BLaER1 treated with 17β-estradiol and CSF1 and Interleukin-3, amounts not matched to agents 10 nM and 100 nM (cell line): Measurements from ENCODE around the gene SRRM4.
"Not testable (repeated sequence)": the region's sequence is repeated elsewhere in the genome, so short reads cannot be mapped to it uniquely, and the experiment has no call there.

ENCODE experiments used
- H3K27ac ChIP-seq, 11 experiments: shearing (Covaris generic); formaldehyde crosslinking; 2 replicates each; pipeline ENCODE4 v1.8.1; 2022
- H3K27me3 ChIP-seq, 11 experiments: shearing (Covaris generic); formaldehyde crosslinking; 2 replicates each; pipeline ENCODE4 v1.8.1; 2022
- H3K36me3 ChIP-seq, 11 experiments: shearing (Covaris generic); formaldehyde crosslinking; 2 replicates each; pipeline ENCODE4 v1.8.1; 2022
- H3K4me1 ChIP-seq, 10 experiments: shearing (Covaris generic); formaldehyde crosslinking; 2 replicates each; pipeline ENCODE4 v1.8.1; 2022
- H3K4me2 ChIP-seq, 11 experiments: shearing (Covaris generic); formaldehyde crosslinking; 2 replicates each; pipeline ENCODE4 v1.8.1; 2022
- H3K4me3 ChIP-seq, 10 experiments: shearing (Covaris generic); formaldehyde crosslinking; 2 replicates each; pipeline ENCODE4 v1.8.1; 2022
- H3K9ac ChIP-seq, 11 experiments: shearing (Covaris generic); formaldehyde crosslinking; 2 replicates each; pipeline ENCODE4 v1.8.1; 2022
- H3K9me3 ChIP-seq, 11 experiments: shearing (Covaris generic); formaldehyde crosslinking; replicated peaks in 1 of 11; 2 replicates each; pipeline ENCODE4 v1.8.1; 2022
- H4K20me1 ChIP-seq, 11 experiments: shearing (Covaris generic); formaldehyde crosslinking; 2 replicates each; pipeline ENCODE4 v1.8.1; 2022
- Cebpa-rat ChIP-seq, 11 experiments: shearing (Covaris generic); IDR thresholded peaks; 2 replicates each; pipeline ENCODE4 v1.8.1; 2022

The SRRM4 gene

DNA sequence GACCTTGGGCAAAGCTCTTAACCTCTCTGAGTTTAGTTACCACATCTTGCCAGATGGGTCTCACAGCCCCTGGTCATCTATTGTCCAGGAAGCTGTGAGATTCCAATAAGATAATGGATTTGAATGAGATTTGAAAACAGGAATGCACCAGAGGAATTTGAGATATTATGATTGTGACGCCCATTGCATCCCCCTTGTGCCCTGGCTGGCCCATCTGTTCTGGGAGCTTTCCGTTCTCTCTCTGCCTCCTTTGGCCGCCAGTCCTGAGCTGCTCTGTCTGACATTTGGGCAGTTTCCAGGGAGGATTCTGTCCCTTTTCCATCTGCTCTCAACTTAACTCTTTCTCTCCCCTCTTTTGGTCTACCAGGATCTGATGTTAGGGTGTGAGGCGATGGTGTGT lies 24.6 kb downstream of the SRRM4 start:
- no peak overlapping the region for H3K27ac ChIP-seq
- no peak for TF ChIP-seq Cebpa-rat (IDR thresholded peaks at IDR 0.05)
- H3K9ac ChIP-seq: no peak overlapping the region
- H3K4me2 ChIP-seq: no peak overlapping the region
- no peaks in the 10 kb centered on the region for H3K4me1 ChIP-seq
- H3K27me3 ChIP-seq: no peaks in the 10 kb centered on the region
- H3K36me3 ChIP-seq: no peaks in the 10 kb centered on the region
- H4K20me1 ChIP-seq: no peaks in the 10 kb centered on the region
- no peak overlapping the region for H3K4me3 ChIP-seq
- peaks cover 4 to 14% (median 8%) of the 10 kb centered on the region in 11 experiments; a peak in 11 of 22 replicates for H3K9me3 ChIP-seq

DNA sequence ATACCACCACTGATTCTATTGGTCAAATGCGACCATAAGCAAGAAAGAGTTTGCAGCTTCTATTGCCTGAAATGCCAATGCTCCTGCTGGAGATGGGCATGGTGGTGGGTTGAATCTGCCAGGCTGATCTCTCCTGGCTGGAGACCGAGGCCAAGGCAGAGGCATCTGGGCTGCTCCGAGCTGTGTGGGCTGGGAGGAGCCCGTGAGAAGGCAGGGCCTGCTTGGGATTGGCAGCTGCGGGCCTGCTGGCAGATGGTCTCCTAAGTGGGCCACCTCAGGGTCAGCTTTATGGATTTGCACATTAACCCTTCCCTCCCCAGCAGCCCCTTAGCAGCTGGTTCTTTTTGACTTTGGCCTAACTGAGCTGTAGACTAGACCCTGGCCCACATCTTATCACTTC lies 25.4 kb downstream of the SRRM4 start:
- Histone ChIP-seq H3K9me3 (peaks cover 12 to 22% (median 16%) of the 10 kb centered on the region in 11 experiments; a peak in 19 of 22 replicates), H3K4me3 (no peak overlapping the region), H3K9ac (no peak overlapping the region), H3K4me2 (no peak overlapping the region), H3K27me3 (no peaks in the 10 kb centered on the region), H3K36me3 (no peaks in the 10 kb centered on the region), H3K27ac (no peak overlapping the region), H3K4me1 (no peaks in the 10 kb centered on the region), H4K20me1 (no peaks in the 10 kb centered on the region)
- no peak for TF ChIP-seq Cebpa-rat (IDR thresholded peaks at IDR 0.05)

DNA sequence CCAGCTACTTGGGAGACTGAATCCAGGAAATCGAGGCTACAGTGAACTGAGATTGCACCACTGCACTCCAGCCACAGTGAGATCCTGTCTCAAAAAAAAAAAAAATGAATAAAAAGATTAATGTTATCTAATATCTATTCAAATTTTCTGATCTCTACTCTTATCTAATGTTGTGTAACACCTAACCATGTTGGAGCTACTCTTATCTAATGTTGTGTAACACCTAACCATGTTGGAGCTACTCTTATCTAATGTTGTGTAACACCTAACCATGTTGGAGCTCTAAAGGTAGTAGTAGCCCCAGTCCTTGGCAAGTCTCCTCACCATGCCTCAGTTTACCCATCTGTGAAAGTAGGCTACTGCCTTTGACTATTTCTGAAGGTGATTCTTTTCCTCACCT lies 26.9 kb downstream of the SRRM4 start:
- H3K4me1 ChIP-seq, H3K27me3 ChIP-seq, H3K9ac ChIP-seq, H3K27ac ChIP-seq, H3K4me3 ChIP-seq, H4K20me1 ChIP-seq, H3K36me3 ChIP-seq, H3K4me2 ChIP-seq: not testable (repeated sequence)
- H3K9me3 ChIP-seq: peaks cover 12 to 24% (median 17%) of the 10 kb centered on the region in 11 experiments; a peak in 19 of 22 replicates

DNA sequence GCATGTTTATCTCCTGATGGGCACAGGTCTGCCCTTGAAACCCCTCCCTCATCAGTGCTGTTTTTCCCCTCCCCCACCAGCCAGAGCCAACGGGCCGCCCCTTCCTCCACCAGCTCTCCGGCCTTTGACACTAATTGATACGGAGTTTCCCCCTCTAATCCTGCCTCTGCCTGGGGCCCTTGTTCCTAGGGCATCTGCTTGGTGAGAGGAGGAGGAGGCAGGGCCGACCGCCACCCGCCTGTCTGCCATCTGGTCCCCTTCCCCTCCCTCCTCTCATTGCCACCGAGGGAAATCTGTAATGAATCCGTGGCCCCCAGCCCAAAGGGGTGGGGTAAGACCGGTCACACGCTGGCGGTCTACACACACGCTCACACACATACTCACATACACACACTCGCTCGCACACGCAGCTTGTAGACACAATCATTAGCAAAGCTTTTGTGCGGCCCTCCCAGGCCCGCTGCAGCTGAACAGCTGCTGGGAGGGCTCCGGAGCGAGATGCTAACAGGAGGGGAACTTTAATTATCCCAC lies 27.4 kb downstream of the SRRM4 start:
- Histone ChIP-seq H3K36me3 (no peaks in the 10 kb centered on the region), H3K4me1 (peaks cover 0 to 9% (median 0%) of the 10 kb centered on the region in 10 experiments; a peak in 5 of 20 replicates), H3K4me3 (no peak overlapping the region), H3K9ac (no peak overlapping the region), H3K27me3 (no peaks in the 10 kb centered on the region), H3K9me3 (peaks cover 12 to 24% (median 17%) of the 10 kb centered on the region in 11 experiments; a peak in 19 of 22 replicates), H4K20me1 (no peaks in the 10 kb centered on the region), H3K4me2 (no peak overlapping the region), H3K27ac (no peak overlapping the region)
- TF ChIP-seq Cebpa-rat (IDR thresholded peaks at IDR 0.05): no peak

DNA sequence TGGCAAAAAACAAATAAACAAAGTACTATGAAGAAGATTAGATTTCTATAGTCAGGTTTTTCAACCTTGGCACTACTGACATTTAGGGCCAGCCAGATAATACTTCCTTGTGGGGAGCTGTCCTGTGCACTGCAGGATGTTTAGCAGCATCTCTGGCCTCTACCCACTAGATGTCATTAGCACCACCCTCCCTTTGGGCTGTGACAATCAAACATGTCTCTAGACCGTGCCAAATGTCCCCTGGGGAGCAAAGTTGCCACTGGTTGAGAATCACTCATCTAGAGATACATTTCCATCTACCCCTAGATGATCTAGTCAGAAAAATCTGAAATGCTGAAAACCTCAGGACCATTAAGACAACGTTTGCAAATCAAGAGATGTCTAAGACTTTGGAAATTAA lies 29.9 kb downstream of the SRRM4 start:
- no peaks in the 10 kb centered on the region for H3K36me3 ChIP-seq
- no peak for TF ChIP-seq Cebpa-rat (IDR thresholded peaks at IDR 0.05)
- H4K20me1 ChIP-seq: no peaks in the 10 kb centered on the region
- no peak overlapping the region for H3K4me2 ChIP-seq
- H3K4me3 ChIP-seq: no peak overlapping the region
- no peak overlapping the region for H3K9ac ChIP-seq
- H3K27ac ChIP-seq: no peak overlapping the region
- H3K9me3 ChIP-seq: peaks cover 12 to 24% (median 17%) of the 10 kb centered on the region in 11 experiments; a peak in 19 of 22 replicates
- peaks cover 0 to 9% (median 0%) of the 10 kb centered on the region in 10 experiments; a peak in 5 of 20 replicates for H3K4me1 ChIP-seq
- no peaks in the 10 kb centered on the region for H3K27me3 ChIP-seq

DNA sequence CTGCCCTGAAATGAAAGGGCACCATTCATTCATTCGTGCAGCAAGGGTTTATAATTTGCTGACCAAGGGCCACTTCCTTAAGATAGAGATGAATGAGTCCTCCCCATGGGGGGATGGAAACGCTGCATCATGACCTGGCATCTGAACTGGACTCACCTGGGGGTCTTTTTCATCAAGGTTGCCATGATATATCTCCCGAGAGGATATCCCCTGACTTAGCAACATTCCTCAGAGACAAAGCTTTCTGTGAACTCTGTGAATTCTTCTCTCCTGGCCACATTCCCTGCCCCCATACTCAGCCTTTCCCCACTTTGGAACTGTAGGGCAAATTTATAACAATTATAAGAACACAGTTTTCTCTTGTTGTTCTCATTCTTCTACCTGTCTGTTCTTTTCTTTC lies 30.8 kb downstream of the SRRM4 start:
- Histone ChIP-seq H3K4me1 (peaks cover 0 to 9% (median 0%) of the 10 kb centered on the region in 10 experiments; a peak in 5 of 20 replicates), H3K4me3 (no peak overlapping the region), H3K36me3 (no peaks in the 10 kb centered on the region), H3K27me3 (no peaks in the 10 kb centered on the region), H4K20me1 (no peaks in the 10 kb centered on the region), H3K9ac (no peak overlapping the region), H3K9me3 (peaks cover 12 to 24% (median 17%) of the 10 kb centered on the region in 11 experiments; a peak in 19 of 22 replicates), H3K27ac (no peak overlapping the region), H3K4me2 (peak overlapping the region in 3 of 11 experiments; percentile 5 to 28 (median 9); a peak in 2 of 22 replicates)
- no peak for TF ChIP-seq Cebpa-rat (IDR thresholded peaks at IDR 0.05)

DNA sequence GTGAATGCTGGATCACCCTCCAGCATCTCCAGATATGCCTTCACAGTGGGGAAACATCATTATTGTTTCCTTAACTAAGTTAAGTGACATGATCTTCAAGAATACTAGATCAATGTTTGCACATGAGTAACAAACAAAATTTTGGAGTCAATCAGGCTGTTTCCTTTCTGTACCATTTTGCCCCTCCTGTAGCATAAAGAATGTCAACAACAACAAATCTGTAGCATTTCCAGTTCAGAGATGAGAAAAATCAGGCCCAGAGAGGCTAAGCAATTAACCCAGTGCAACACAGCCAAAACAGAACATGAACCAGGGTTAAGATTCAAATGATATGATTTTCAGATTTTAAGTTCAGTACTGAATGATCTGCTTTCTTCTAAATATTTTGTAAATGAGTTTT lies 31.7 kb downstream of the SRRM4 start:
- Histone ChIP-seq H3K4me3 (no peak overlapping the region), H3K4me2 (peak overlapping the region in 4 of 11 experiments; percentile 5 to 28 (median 12); a peak in 2 of 22 replicates), H3K27me3 (no peaks in the 10 kb centered on the region), H3K9me3 (peaks cover 12 to 24% (median 17%) of the 10 kb centered on the region in 11 experiments; a peak in 19 of 22 replicates), H3K4me1 (peaks cover 0 to 12% (median 0%) of the 10 kb centered on the region in 10 experiments; a peak in 6 of 20 replicates), H3K27ac (no peak overlapping the region), H3K9ac (no peak overlapping the region), H4K20me1 (no peaks in the 10 kb centered on the region), H3K36me3 (no peaks in the 10 kb centered on the region)
- TF ChIP-seq Cebpa-rat (IDR thresholded peaks at IDR 0.05): no peak

DNA sequence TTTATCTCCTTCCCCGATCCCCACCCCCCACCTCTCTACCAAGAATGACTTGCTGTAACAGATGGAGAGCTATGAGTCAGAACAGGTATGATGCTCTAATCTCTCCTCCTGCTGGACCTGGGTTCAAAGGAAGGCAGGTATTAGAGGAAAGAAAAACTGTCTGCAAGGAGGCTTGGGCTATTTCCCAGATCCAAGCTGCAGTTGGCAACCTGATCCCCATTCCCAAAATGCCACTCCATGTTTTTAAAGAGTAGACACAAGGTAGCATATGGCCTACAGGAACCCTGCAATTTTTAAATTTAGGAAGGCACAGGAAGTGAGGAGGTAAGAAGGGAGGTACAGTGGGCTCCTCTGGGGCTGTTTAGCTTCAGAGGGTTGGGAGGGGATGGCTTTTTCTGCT lies 33.0 kb downstream of the SRRM4 start:
- Histone ChIP-seq H3K9me3 (peaks cover 12 to 24% (median 17%) of the 10 kb centered on the region in 11 experiments; a peak in 19 of 22 replicates), H3K9ac (no peak overlapping the region), H3K36me3 (no peaks in the 10 kb centered on the region), H3K4me2 (no peak overlapping the region), H3K27ac (no peak overlapping the region), H4K20me1 (no peaks in the 10 kb centered on the region; a peak in 1 of 22 replicates), H3K4me1 (peaks cover 0 to 25% (median 4%) of the 10 kb centered on the region in 10 experiments; a peak in 9 of 20 replicates), H3K27me3 (no peaks in the 10 kb centered on the region), H3K4me3 (no peak overlapping the region)
- no peak for TF ChIP-seq Cebpa-rat (IDR thresholded peaks at IDR 0.05)

DNA sequence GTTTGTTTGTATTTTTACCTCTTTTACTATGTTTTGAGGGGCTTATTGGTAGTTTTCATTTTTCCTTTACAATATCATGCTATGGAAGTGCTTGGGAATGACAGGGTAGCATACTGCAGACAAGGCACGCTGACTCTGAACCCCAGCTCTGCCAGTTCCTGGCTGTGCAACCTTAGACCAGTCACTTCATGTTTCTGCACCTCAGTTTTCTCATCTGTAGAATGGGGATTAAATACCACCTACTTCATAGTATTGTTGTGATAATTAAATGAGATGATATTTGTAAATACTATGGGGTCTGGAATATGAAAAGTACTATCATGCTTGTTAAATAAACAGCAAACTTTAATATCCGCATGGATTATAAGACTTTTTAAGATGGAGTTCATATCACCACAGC lies 35.4 kb downstream of the SRRM4 start:
- H3K9me3 ChIP-seq: peaks cover under 1 to 5% (median 1%) of the 10 kb centered on the region in 11 experiments; a peak in 11 of 22 replicates
- no peaks in the 10 kb centered on the region; a peak in 1 of 22 replicates for H4K20me1 ChIP-seq
- H3K9ac ChIP-seq: no peak overlapping the region
- H3K27me3 ChIP-seq: no peaks in the 10 kb centered on the region
- H3K4me2 ChIP-seq: no peak overlapping the region
- H3K4me1 ChIP-seq: peaks cover 0 to 36% (median 6%) of the 10 kb centered on the region in 10 experiments; a peak in 9 of 20 replicates
- no peak overlapping the region for H3K4me3 ChIP-seq
- TF ChIP-seq Cebpa-rat (IDR thresholded peaks at IDR 0.05): no peak
- no peak overlapping the region for H3K27ac ChIP-seq
- H3K36me3 ChIP-seq: no peaks in the 10 kb centered on the region

DNA sequence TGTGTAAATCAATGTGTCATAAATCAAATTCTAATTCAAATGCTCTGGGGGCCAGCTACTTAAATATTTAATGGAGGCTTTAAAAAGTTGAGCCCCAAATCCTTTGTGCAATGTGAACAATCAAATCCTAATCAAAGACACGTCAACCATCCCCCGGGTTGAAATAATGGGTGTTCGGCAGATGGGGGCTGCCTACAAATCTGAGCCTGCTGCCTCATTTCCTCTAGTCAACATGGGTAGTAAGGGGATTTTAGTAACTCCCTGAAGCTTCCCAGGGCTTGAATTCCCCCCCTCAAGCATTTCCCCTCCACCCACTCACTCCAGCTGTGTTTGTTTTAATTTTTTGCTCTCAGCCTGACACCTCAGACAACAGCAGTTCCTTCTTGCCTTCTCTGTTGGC lies 37.8 kb downstream of the SRRM4 start:
- Histone ChIP-seq H3K4me2 (peak overlapping the region in 8 of 11 experiments; percentile 5 to 71 (median 16); a peak in 10 of 22 replicates), H3K9ac (no peak overlapping the region), H3K4me3 (no peak overlapping the region), H3K4me1 (peaks cover 0 to 29% (median 6%) of the 10 kb centered on the region in 10 experiments; a peak in 8 of 20 replicates), H3K9me3 (no peaks in the 10 kb centered on the region), H3K36me3 (no peaks in the 10 kb centered on the region), H3K27me3 (no peaks in the 10 kb centered on the region), H3K27ac (no peak overlapping the region), H4K20me1 (no peaks in the 10 kb centered on the region; a peak in 1 of 22 replicates)
- no peak for TF ChIP-seq Cebpa-rat (IDR thresholded peaks at IDR 0.05)
